Ectodermal cell (in vitro differentiated cells): ENCODE results near the gene METRNL.

Source experiments
- H3K27ac ChIP-seq: 2 replicates; pipeline ENCODE4 v1.7.0; 2013; ENCODE audit warnings: mild to moderate bottlenecking, low read depth, low read length; ENCODE audit not compliant: insufficient read depth, poor library complexity, severe bottlenecking
- H3K27me3 ChIP-seq: 2 replicates; pipeline ENCODE4 v1.7.0; 2013; ENCODE audit warnings: mild to moderate bottlenecking, low read length; ENCODE audit not compliant: insufficient read depth, control insufficient read depth, poor library complexity, severe bottlenecking
- H3K36me3 ChIP-seq: one replicate; pipeline ENCODE4 v1.7.0; 2013; ENCODE audit warnings: low read length; ENCODE audit not compliant: control insufficient read depth, insufficient read depth
- H3K4me1 ChIP-seq: one replicate; pipeline ENCODE4 v1.7.0; 2013; ENCODE audit warnings: low read length; ENCODE audit not compliant: control insufficient read depth, insufficient read depth
- H3K4me3 ChIP-seq: 2 replicates; pipeline ENCODE4 v1.7.0; 2013; ENCODE audit warnings: low read depth, low read length, control low read depth; ENCODE audit not compliant: insufficient read depth
- H3K9me3 ChIP-seq: 2 replicates; pipeline ENCODE4 v1.7.0; 2013; ENCODE audit warnings: mild to moderate bottlenecking, low read length, moderate library complexity; ENCODE audit not compliant: control insufficient read depth
- whole genome bisulfite sequencing, 2 experiments: methylation state at CpG; one replicate each; pipeline ENCODE4 v1.1.7; 2013; ENCODE audit warnings: missing lambda C conversion rate in 2 of 2; 5-methylcytosine and 5-hydroxymethylcytosine counted together

The METRNL gene

GRCh38 chr17:83100220-83100852, 20.9 kb downstream of the METRNL start:
- H3K9me3 ChIP-seq: no peaks in the 10 kb centered on the region
- no peak overlapping the region for H3K4me3 ChIP-seq
- no peaks in the 10 kb centered on the region for H3K27me3 ChIP-seq
- peaks cover 25% of the 10 kb centered on the region for H3K4me1 ChIP-seq
- peaks cover 7% of the 10 kb centered on the region for H3K36me3 ChIP-seq
- H3K27ac ChIP-seq: peak overlapping the region; percentile 76
- 60 to 68% methylated on average over 16 to 19 of the region's 24 CpGs for WGBS, 2 experiments

DNA sequence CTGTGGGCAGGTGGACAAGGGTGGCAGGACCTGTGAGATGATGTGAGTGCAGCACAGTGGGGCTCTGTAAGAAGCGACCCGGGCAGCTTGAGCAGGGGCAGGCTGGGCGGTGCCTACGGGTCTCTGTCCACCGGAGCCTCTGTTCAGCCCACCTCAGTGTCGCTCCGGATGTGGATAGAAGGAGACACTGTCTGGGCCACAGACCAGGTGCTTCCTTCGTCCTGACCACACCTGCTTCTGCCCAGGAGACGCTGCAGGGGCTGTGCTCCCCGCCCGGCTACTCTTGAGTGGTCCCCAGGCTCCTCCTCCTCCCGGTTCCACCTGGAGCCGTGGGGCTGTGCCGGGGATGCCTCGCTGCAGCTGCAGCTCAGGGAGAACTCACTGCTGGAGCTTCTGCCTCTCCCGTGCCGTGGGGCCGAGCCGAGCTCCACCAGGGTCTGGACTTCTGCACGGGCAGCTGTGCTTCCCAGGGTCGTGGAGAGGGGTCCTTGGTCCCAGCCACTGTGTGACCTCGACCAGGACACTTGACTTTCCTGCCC, 21.5 kb downstream of the METRNL start:
- Histone ChIP-seq H3K36me3 (peaks cover under 1% of the 10 kb centered on the region), H3K9me3 (no peaks in the 10 kb centered on the region), H3K4me1 (peaks cover 25% of the 10 kb centered on the region), H3K27me3 (no peaks in the 10 kb centered on the region), H3K4me3 (no peak overlapping the region), H3K27ac (no peak overlapping the region)
- WGBS, 2 experiments: 81 to 83% methylated on average over 22 of the region's 22 CpGs

DNA sequence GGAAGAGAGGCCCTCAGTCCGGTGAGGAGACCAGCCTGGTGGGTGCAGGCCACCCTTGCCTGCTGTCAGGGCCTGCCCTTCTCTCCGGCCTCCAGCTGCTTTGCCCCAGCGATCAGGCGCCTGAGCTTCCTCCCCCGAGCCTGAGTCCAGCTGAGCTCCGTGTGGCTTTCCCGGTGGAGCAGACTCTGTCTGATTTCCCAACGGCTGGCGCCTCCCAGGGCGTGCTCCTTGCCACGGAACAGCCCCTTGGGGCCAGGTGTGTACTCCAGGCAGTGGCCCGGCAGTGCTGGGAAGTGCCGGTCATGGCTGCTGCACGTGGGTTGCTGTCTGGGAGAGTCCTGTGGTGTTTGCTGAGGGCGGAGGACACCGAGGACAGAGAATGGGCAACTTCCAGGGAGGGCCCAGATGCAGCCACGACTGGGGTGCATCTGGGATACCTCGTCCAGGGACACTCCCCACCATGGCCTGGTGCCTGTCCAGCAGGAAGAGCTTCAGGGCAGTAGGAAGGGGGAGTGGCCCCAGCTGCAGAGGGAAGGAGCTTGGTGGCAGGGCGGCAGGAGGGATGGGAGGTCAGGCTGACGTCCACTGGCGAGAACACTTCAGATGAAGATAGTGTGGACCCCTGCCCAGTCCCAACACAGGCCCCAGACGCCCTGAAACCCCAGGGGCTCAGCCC, 22.5 kb downstream of the METRNL start:
- Histone ChIP-seq H3K27me3 (no peaks in the 10 kb centered on the region), H3K36me3 (no peaks in the 10 kb centered on the region), H3K4me3 (no peak overlapping the region), H3K4me1 (peaks cover 22% of the 10 kb centered on the region), H3K27ac (no peak overlapping the region), H3K9me3 (no peaks in the 10 kb centered on the region)
- 86 to 87% methylated on average over 22 of the region's 22 CpGs for WGBS, 2 experiments

GRCh38 chr17:83103200-83103942, 24.0 kb downstream of the METRNL start:
- Histone ChIP-seq H3K27ac (no peak overlapping the region), H3K4me3 (no peak overlapping the region), H3K9me3 (no peaks in the 10 kb centered on the region), H3K27me3 (no peaks in the 10 kb centered on the region), H3K36me3 (no peaks in the 10 kb centered on the region), H3K4me1 (peaks cover 22% of the 10 kb centered on the region)
- WGBS, 2 experiments: 89 to 92% methylated on average over 45 to 47 of the region's 60 CpGs

- H3K4me1 ChIP-seq: peaks cover 17% of the 10 kb centered on the region
Observed at GRCh38 chr17:83103943-83104311, 24.5 kb downstream of the METRNL start.

GRCh38 chr17:83104577-83105505, 25.4 kb downstream of the METRNL start:
- no peak overlapping the region for H3K4me3 ChIP-seq
- 90 to 91% methylated on average over 45 of the region's 45 CpGs for WGBS, 2 experiments
- H3K27me3 ChIP-seq: no peaks in the 10 kb centered on the region
- peaks cover 8% of the 10 kb centered on the region for H3K4me1 ChIP-seq
- no peaks in the 10 kb centered on the region for H3K36me3 ChIP-seq
- H3K27ac ChIP-seq: no peak overlapping the region
- no peaks in the 10 kb centered on the region for H3K9me3 ChIP-seq

More at GRCh38 chr17:83103943-83104311, 24.5 kb downstream of the METRNL start:
- Histone ChIP-seq H3K36me3 (no peaks in the 10 kb centered on the region), H3K27me3 (no peaks in the 10 kb centered on the region), H3K4me3 (no peak overlapping the region), H3K27ac (no peak overlapping the region), H3K9me3 (no peaks in the 10 kb centered on the region)
- WGBS, 2 experiments: 94 to 95% methylated on average over 10 of the region's 10 CpGs

DNA sequence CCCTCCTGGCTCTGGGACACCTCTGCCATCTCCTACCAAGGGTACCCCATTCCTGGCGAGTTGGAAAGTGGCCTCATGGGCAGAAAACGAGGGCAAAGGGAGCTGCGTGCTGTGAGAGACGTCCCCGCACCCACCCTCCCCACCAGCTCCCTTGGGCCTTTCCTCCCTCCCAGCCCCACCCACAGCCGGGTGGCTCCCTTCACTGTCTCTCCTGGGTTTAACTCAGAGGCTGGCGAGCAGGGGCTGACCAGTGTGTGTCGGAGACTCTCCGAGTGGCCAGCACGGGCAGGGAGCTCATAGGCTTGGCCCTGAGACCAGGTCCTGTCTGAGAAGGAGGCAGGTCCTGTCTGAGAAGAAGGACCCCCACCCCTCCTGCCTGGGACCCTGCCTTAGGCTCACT, 26.1 kb downstream of the METRNL start:
- Histone ChIP-seq H3K9me3 (no peaks in the 10 kb centered on the region), H3K4me3 (no peak overlapping the region), H3K36me3 (no peaks in the 10 kb centered on the region), H3K4me1 (peaks cover 3% of the 10 kb centered on the region), H3K27ac (no peak overlapping the region), H3K27me3 (no peaks in the 10 kb centered on the region)
- 89 to 93% methylated on average over 10 of the region's 10 CpGs for WGBS, 2 experiments

DNA sequence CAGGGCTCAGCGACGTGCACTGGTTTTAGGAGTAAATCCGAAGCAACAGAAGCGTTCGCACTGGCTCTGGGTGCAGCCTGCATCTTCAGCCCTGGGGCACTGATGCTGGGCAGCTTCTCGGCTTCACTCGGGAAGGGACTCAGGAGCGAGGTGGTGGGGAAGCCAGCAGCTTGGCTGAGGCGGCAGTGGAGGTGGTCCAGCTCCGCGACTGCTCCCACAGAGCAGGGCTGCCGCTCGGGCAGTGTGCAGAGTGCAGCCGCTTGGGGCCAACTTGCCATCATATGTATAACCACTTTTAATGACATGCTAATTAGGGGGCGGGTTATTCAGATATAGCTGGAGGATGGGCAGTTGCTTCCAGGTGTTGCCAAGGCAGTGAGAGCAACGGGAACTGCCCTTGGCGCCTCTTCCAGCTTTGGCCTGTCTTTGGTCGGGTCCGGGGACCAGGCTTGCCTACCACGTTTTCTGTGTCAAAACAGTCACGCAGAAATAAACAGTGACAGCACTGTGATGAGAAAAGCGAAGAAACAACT, 26.7 kb downstream of the METRNL start:
- no peak overlapping the region for H3K4me3 ChIP-seq
- 88% methylated on average over 22 of the region's 22 CpGs for WGBS, 2 experiments
- H3K36me3 ChIP-seq: no peaks in the 10 kb centered on the region
- no peak overlapping the region for H3K27ac ChIP-seq
- H3K4me1 ChIP-seq: peaks cover 3% of the 10 kb centered on the region
- H3K9me3 ChIP-seq: no peaks in the 10 kb centered on the region
- H3K27me3 ChIP-seq: no peaks in the 10 kb centered on the region

- H3K27ac ChIP-seq: no peak overlapping the region
- 86% methylated on average over 17 of the region's 17 CpGs for WGBS, 2 experiments
Observed at GRCh38 chr17:83106913-83107655, 27.7 kb downstream of the METRNL start.

More at GRCh38 chr17:83106913-83107655, 27.7 kb downstream of the METRNL start:
- Histone ChIP-seq H3K36me3 (no peaks in the 10 kb centered on the region), H3K4me3 (no peak overlapping the region), H3K9me3 (no peaks in the 10 kb centered on the region), H3K27me3 (no peaks in the 10 kb centered on the region), H3K4me1 (no peaks in the 10 kb centered on the region)
